ENCODE results near the gene RIPOR2.

DNA sequence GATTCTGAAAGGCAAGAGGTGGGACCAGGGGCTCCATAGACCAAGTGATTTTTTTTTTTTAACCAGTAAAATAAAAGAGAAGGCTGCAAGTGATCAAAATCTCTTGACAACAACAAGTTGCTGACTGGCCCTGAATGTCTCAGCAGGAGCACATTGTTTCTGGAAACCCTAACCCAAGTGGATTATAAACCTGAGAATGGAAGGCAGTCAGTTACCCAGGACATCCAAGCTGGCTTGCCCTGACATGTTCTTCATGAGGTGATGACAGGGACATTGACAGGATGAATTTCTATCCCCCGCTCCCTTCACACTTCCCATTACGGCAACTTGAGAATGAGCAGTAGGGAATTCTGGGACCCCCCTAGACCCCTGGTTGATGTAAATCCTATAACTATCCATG, 49.6 kb upstream of the RIPOR2 start:
- no peak for TF ChIP-seq POLR2A (IDR thresholded peaks at IDR 0.05; ENCODE audit: low read depth, low read length)
- TF ChIP-seq POU2F2 (IDR thresholded peaks at IDR 0.05; ENCODE audit: low read depth, low read length): no peak
- no peak for TF ChIP-seq POLR2AphosphoS5 (IDR thresholded peaks at IDR 0.05; ENCODE audit: low read depth, low read length)
